ENCODE measurements around the gene ABCC4.
"Not testable (repeated sequence)": the region's sequence is repeated elsewhere in the genome, so short reads cannot be mapped to it uniquely, and the experiment has no call there.

The ABCC4 gene

DNA sequence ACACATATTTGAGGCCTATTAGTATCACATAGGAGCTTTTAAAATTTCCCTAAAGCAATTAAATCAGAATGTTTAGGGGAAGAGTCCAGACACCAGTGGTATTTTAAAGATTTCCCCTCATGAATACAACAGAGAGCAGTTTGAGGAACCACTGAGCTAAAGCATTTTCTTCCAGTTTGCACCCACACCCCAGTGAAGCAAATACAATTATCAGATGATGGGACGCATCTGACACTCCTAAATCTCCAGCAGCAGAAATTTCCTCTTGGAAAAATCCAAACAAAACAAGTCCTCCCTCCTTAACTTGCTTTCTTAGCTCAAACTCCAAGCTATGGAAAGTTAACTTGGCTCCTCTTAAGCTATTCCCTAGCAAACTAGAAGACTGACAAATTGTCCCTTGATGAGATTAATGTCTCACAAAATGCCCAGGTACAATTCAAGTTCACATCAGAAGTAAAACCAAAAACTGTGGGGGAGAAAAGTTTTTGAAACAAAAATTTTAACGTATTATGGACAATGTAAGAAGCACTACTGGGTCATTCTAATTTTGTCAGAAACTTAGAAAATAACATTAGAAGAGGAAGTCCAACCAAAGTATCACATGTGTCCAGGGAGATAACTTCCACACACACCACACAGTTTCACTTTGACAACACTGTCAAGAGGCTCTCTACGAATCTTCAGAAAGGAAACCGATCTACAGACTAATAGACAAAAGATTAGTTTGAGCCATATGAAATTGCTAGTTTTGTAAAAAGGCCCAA lies 74.1 kb downstream of the ABCC4 start:
- no peak for DNase-seq

GRCh38 chr13:95226476-95226875 lies 74.8 kb downstream of the ABCC4 start:
- no peak for DNase-seq

DNA sequence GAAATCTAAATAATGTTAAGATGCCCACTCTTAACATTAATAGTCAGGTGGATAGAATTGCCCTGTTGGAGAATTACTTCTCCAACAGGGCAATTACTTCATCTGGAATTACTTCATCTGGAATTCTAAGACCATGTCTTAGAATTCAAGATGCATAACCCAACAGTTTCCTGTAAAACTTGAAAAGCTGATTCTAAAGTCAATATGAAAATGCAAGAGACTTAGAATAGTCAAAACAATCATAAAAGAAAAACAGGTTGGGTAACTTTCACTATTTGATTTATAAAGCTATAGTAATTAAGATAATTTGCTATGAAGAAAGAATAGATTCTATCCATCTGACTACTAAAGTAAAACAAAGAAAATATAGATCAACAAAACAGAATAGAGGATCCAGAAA lies 75.2 kb downstream of the ABCC4 start:
- no peak for DNase-seq

GRCh38 chr13:95224064-95224463 lies 77.2 kb downstream of the ABCC4 start:
- DNase-seq: no peak

GRCh38 chr13:95222733-95223018 lies 78.6 kb downstream of the ABCC4 start:
- no peak for DNase-seq

GRCh38 chr13:95221971-95222732 lies 79.1 kb downstream of the ABCC4 start:
- DNase-seq: no peak

- no peak for DNase-seq
Measured at GRCh38 chr13:95220611-95221010, 80.6 kb downstream of the ABCC4 start.

DNA sequence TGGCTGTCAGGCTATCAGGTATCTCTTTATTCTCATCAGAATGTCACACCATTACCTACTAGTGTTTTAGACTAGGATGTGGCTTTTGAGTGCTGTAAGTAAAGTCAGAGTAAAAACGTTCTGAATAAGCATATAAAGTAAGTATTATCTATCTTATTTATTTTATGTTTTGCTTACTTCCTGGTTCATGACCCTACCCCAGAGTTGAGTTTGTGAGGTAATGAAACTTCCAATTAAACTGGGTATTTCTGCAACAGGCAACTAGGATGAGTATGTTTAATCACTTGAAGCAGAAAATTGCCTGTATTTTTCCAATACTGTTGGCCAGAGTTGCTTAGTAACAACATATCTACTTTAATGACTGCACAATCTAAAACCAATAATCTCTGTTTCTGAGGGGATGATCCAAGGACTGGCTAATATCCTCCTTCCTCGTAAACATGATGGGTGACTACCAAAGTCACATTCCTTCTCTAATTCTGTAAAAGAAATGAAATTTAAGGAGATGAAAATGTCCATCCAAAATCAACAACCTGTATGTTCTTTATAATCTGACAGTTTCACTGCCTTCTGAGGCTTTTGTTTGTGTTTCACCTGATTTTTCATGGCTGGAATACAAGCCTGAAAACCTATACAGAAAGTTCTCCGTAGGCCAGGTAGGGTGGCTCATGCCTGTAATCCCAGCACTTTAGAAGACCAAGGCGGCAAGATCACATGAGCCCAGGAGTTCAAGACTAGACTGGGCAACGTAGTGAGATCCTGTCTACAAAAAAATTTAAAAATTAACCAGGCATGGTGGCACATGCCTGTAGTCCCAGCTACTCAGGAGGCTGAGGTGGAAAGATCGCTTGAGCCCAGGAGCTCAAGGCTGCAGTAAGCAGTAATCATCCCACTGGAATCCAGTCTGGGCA lies 83.1 kb downstream of the ABCC4 start:
- no peak for DNase-seq

DNA sequence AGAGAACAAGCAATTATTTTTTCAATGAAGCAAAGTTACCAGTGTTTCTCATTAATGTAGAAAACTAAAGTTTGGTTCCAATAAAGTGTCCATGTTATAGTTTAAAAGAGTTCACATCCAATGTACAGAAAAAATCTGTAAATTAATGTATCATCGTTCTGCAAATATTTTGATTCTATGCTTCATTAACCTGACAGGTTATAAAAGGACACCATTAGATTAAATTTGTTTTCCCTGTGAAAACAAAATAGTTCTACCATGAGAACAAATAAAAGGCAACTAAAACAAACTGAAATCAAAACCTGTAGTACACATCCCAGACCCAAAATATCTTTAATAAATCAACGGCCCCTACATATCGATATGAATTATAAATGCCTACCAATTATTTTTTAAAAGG lies 85.1 kb downstream of the ABCC4 start:
- no peak for DNase-seq

- DNase-seq: no peak
Measured at GRCh38 chr13:95212983-95213850, 88.0 kb downstream of the ABCC4 start.

DNA sequence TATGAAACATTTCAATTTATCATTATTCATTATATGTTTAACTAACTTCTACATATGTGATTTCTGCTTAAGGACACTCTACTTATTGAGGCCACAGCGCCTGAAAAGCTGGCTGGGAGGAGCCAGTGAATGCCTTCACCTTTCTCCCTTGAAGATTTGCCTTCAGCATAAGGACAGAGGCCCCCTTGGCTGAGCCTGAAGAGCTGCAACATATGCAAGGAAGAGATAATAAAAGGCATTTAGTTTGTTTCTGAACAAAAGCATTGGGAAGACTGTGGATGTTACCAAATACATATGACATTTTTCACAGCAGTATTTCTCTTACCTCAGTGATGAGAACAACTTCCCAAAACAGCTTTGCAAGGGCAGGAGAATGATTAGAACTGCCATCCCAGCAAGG lies 92.1 kb downstream of the ABCC4 start:
- DNase-seq: no peak

DNA sequence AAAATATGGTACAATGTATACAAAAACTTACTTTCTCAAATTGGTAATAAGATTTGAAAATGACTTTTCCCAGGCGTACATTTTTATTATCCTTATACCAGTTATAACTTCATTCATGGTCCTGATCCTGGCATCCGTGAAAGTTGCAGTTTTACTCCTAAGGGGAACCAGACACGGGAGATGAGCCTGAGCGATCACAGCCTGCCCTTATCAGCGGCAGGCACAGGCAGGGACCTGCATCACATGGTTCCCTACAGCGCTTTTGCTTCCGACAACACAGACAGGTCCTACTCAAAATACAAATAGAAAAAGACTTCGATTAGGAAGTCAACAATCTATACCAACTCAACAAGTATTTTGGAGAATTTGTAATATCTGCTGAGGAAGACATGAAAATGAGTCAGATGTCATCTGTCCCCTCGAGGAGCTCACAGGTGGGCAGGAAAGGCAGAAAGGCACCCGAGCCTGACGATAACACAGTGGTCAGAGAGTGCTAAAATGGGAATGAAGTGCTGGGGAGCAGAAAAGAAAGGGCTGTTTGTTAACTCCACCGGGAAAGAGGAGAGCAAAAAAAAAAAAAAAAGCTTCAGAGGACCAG lies 93.4 kb downstream of the ABCC4 start:
- no peak for DNase-seq

- no peak for DNase-seq
Measured at GRCh38 chr13:95206116-95206515, 95.1 kb downstream of the ABCC4 start.

GRCh38 chr13:95204231-95204765 lies 97.0 kb downstream of the ABCC4 start:
- no peak for DNase-seq

DNA sequence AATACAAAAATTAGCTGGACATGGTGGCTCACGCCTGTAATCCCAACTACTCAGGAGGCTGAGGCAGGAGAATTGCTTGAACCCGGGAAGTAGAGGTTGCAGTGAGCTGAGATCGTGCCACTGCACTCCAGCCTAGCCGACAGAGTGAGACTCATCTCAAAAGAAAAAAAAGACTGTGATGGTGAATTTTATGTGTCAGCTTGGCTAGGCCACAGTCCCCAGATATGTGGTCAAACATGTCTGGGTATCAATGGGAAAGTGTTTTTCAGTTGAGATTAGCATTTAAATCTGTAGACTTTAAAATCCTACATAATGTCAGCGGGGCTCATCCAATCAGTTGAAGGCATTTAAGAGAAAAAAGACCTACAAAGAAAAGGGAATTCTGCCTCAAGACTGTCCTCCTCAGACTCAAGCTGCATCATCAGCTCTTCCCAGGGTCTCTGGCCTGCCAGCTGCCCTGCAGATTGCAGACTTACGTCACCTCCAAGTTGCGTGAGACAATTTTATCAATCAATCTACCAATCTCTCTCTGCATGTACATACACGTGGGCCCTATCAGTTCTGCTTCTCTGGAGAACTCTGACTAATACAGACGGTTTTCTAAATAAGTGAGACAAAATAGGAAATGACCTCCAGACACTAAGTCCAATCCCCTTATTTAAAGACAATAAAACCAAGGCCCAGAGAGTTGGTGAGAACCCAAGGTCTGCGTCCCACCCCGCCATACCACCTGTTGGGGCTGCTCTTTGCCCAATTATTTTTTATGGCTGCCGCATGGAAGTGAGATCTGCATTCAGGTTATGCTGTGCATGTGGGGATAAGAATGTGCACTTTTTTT lies 99.2 kb downstream of the ABCC4 start:
- no peak for DNase-seq

DNA sequence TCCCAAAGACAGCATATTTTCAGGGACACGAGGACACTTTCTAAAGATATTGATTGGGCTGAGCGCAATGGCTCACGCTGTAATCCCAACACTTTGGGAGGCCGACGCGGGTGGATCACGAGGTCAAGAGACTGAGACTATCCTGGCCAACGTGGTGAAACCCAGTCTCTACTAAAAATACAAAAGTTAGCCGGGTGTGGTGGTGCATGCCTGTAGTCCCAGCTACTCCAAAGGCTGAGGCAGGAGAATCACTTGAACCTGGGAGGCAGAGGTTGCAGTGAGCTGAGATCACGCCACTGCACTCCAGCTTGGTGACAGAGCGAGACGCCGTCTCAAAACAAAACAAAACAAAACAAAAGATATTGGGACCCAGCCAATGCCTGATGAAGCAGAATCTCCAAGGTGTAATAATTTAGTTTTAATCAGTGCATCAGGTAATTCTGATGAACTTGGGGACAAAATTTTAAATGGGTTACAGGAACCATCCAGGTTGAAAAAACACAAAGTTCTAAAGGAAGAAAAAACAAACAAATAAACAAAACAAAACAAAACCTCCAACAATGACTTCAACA lies 100.8 kb downstream of the ABCC4 start:
- DNase-seq: not testable (repeated sequence)

- no peak for DNase-seq
Measured at GRCh38 chr13:95199896-95200295, 101.4 kb downstream of the ABCC4 start.

DNA sequence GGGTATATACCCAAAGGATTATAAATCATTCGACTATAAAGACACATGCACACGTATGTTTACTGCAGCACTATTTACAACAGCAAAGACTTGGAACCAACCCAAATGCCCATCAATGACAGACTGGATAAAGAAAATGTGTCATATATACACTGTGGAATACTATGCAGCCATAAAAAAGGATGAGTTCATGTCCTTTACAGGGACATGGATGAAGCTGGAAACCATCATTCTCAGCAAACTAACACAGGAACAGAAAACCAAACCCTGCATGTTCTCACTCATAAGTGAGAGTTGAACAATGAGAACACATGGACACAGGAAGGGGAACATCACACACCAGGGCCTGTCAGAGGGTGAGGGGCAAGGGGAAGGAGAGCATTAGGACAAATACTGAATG lies 102.6 kb downstream of the ABCC4 start:
- not testable (repeated sequence) for DNase-seq

DNA sequence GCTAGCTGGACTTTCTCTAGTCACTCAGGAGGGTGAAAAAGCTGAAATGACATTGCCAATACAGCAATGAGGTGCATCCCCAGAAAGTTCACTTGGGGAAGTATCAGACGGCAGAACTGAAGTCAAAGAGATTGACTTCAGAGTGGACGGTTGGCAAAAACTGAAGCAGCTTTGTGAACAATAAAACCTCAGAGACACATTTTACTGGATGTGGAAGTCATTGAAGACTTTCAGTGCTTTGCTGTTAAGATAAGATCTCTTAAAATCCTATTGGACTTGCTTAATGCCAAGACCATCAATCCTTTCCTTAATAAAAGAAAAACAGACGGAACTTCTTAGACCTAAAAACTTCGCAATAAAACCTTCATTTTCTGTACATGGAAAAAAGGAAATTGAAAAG lies 103.7 kb downstream of the ABCC4 start:
- no peak for DNase-seq

- DNase-seq: no peak
Measured at GRCh38 chr13:95195146-95195545, 106.1 kb downstream of the ABCC4 start.
